ENCODE measurements around the gene GDPD2. TPM values are rescaled to one million over a fixed set of nuclear protein-coding genes. Genes with fewer than 3 reads are reported as not detected.

The GDPD2 gene
- total RNA-seq, 1 experiment from 2014 or later: 0.04 TPM

GRCh38 chrX:70439016-70439415 lies 15.9 kb downstream of the GDPD2 start:
- DNase-seq (no peak), ATAC-seq (no peak)
- Histone ChIP-seq H3K4me1 (ENCODE audit: insufficient read depth, low read length) (peaks cover 18% of the 10 kb centered on the region), H4K20me1 (ENCODE audit: low read length) (no peaks in the 10 kb centered on the region), H3K4me2 (ENCODE audit: low read length) (no peak overlapping the region), H3K27me3 (ENCODE audit: low read length) (peaks cover 5% of the 10 kb centered on the region), H2AFZ (ENCODE audit: low read length) (no peak overlapping the region), H3K36me3 (ENCODE audit: low read depth, low read length) (no peaks in the 10 kb centered on the region), H3K9me2 (replicated peaks; ENCODE audit: low read length) (no peaks in the 10 kb centered on the region), H3K9ac (ENCODE audit: low read length) (no peak overlapping the region), H3K9me3 (ENCODE audit: low read length) (no peaks in the 10 kb centered on the region), H3F3A (ENCODE audit: low read length, unreplicated experiment) (no peaks in the 10 kb centered on the region), H3K79me2 (ENCODE audit: low read length) (no peaks in the 10 kb centered on the region), H3K4me3 (ENCODE audit: low read length) (no peak overlapping the region), H3K27ac (ENCODE audit: low read length) (no peak overlapping the region)
- POLR2A ChIA-PET (ENCODE audit: unreplicated experiment): no interaction called here
- TF ChIP-seq EZH2phosphoT487 (IDR thresholded peaks at IDR 0.05; ENCODE audit: borderline replicate concordance, low read length) (no peak), EZH2 (IDR thresholded peaks at IDR 0.05; ENCODE audit: low read length, unreplicated experiment) (no peak)
- TF ChIP-seq, protein P1, sequence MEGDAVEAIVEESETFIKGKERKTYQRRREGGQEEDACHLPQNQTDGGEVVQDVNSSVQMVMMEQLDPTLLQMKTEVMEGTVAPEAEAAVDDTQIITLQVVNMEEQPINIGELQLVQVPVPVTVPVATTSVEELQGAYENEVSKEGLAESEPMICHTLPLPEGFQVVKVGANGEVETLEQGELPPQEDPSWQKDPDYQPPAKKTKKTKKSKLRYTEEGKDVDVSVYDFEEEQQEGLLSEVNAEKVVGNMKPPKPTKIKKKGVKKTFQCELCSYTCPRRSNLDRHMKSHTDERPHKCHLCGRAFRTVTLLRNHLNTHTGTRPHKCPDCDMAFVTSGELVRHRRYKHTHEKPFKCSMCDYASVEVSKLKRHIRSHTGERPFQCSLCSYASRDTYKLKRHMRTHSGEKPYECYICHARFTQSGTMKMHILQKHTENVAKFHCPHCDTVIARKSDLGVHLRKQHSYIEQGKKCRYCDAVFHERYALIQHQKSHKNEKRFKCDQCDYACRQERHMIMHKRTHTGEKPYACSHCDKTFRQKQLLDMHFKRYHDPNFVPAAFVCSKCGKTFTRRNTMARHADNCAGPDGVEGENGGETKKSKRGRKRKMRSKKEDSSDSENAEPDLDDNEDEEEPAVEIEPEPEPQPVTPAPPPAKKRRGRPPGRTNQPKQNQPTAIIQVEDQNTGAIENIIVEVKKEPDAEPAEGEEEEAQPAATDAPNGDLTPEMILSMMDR (conservative IDR thresholded peaks at IDR 0.05; ENCODE audit: low read depth, low read length): no peak
- intact Hi-C loops (cut with micrococcal nuclease): no loop called here
- no TSS peak for BruUV-seq (replicated peaks)
- CTCF ChIA-PET: interaction anchor here (0.6 kb wide), 1 partner anchor 16 kb away, joined by 3 read pairs; the partner anchor contains the start of gene GDPD2

DNA sequence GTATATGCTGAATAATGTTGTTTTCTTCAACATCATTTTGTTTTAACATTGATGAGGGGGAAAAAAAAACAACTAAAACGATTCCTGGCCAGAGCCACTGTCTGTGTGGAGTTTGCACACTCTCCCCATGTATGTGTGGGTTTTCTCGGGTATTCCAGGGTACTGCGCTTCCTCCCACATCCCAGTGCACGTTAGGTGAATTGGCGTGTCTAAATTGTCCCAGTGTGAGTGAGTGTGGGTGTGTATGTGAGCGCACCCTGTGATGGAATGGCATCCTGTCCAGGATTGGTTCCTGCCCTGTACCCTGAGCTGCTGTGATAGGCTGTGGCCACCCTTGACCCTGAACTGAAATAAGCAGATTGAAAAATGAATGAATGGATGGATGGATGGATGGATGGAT lies 19.1 kb downstream of the GDPD2 start:
- CTCF ChIA-PET: no interaction called here
- Histone ChIP-seq H3K4me1 (ENCODE audit: insufficient read depth, low read length) (peaks cover 9% of the 10 kb centered on the region), H4K20me1 (ENCODE audit: low read length) (no peaks in the 10 kb centered on the region), H3K9ac (ENCODE audit: low read length) (no peak overlapping the region), H3K4me2 (ENCODE audit: low read length) (no peak overlapping the region), H3K27ac (ENCODE audit: low read length) (no peak overlapping the region), H3F3A (ENCODE audit: low read length, unreplicated experiment) (no peaks in the 10 kb centered on the region), H3K27me3 (ENCODE audit: low read length) (peaks cover 26% of the 10 kb centered on the region), H2AFZ (ENCODE audit: low read length) (no peak overlapping the region), H3K79me2 (ENCODE audit: low read length) (no peaks in the 10 kb centered on the region), H3K9me2 (replicated peaks; ENCODE audit: low read length) (no peaks in the 10 kb centered on the region), H3K36me3 (ENCODE audit: low read depth, low read length) (no peaks in the 10 kb centered on the region), H3K9me3 (ENCODE audit: low read length) (no peaks in the 10 kb centered on the region), H3K4me3 (ENCODE audit: low read length) (no peak overlapping the region)
- BruUV-seq (replicated peaks): no TSS peak
- ATAC-seq (no peak), DNase-seq (no peak)
- POLR2A ChIA-PET (ENCODE audit: unreplicated experiment): no interaction called here
- TF ChIP-seq EZH2phosphoT487 (IDR thresholded peaks at IDR 0.05; ENCODE audit: borderline replicate concordance, low read length) (no peak), EZH2 (IDR thresholded peaks at IDR 0.05; ENCODE audit: low read length, unreplicated experiment) (no peak)
- TF ChIP-seq, protein P1 (conservative IDR thresholded peaks at IDR 0.05; ENCODE audit: low read depth, low read length): no peak
- intact Hi-C loops (cut with micrococcal nuclease): no loop called here

DNA sequence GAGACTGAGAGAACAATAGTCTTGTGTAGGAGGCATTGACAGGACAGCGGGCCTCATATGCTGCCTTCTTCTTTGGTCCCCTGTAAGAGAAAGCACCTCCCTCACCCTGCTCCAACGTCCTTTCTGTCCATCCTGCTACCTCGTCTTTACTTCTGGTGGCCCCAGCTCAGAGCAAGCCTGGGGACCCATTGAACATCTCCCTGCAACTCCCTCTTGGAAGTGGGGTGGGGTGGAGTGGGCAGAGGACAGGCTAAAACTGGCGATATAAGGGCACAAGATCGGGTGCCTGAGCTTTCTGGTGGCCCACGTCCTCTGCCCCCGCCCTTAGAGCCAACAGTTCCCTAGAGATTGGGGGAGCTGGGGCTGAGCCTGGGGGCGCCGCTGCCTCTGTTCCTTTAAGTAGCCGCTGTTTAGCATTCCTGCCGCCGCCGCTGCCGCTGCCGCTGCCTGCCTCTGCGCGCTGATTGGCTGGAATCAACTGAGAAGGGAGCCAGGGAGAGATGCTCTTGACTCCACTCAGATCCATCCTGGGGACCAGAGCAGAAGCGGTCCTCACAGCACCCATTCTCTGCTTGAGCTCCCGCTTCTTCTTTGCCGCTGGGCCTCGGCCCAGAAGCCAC lies 21.3 kb downstream of the GDPD2 start, which contains the start of gene DLG3:
DLG3 (plus strand) TSS at position 510 of the 620 bp plus-strand sequence. CDS start 367 bp downstream, outside the sequence.
- no peaks in the 10 kb centered on the region for H3K9me3 ChIP-seq (ENCODE audit: low read length)
- no peak within 1 kb of the TSS for H3K9ac ChIP-seq (ENCODE audit: low read length)
- H3K4me3 ChIP-seq (ENCODE audit: low read length): no peak within 1 kb of the TSS
- no peaks in the 10 kb centered on the region for H3K79me2 ChIP-seq (ENCODE audit: low read length)
- CTCF ChIA-PET: no interaction called here
- no peaks in the 10 kb centered on the region for H3K4me1 ChIP-seq (ENCODE audit: insufficient read depth, low read length)
- ATAC-seq (peak; percentile 77), DNase-seq (peak; percentile 30)
- BruUV-seq (replicated peaks): no TSS peak
- TF ChIP-seq, protein P1 (conservative IDR thresholded peaks at IDR 0.05; ENCODE audit: low read depth, low read length): no peak
- TF ChIP-seq EZH2phosphoT487 (IDR thresholded peaks at IDR 0.05; ENCODE audit: borderline replicate concordance, low read length): no peak
- no peak for TF ChIP-seq EZH2 (IDR thresholded peaks at IDR 0.05; ENCODE audit: low read length, unreplicated experiment)
- H4K20me1 ChIP-seq (ENCODE audit: low read length): no peaks in the 10 kb centered on the region
- peak within 1 kb of the TSS; percentile 28; the same call in 1 of the 2 replicates for H3K4me2 ChIP-seq (ENCODE audit: low read length)
- H3K27ac ChIP-seq (ENCODE audit: low read length): no peak within 1 kb of the TSS
- POLR2A ChIA-PET (ENCODE audit: unreplicated experiment): no interaction called here
- H3K9me2 ChIP-seq (replicated peaks; ENCODE audit: low read length): no peaks in the 10 kb centered on the region
- peaks cover 26% of the 10 kb centered on the region for H3K27me3 ChIP-seq (ENCODE audit: low read length)
- H3F3A ChIP-seq (ENCODE audit: low read length, unreplicated experiment): no peaks in the 10 kb centered on the region
- H2AFZ ChIP-seq (ENCODE audit: low read length): no peak within 1 kb of the TSS
- no peaks in the 10 kb centered on the region for H3K36me3 ChIP-seq (ENCODE audit: low read depth, low read length)
- intact Hi-C loops (cut with micrococcal nuclease): no loop called here
